Pancreas (tissue), 10 donors: ENCODE data around the gene ACVR1. TPM values are rescaled to one million over a fixed set of nuclear protein-coding genes. Genes with fewer than 3 reads are reported as not detected.
"Not testable (repeated sequence)": the region's sequence is repeated elsewhere in the genome, so short reads cannot be mapped to it uniquely, and the experiment has no call there.

Experiments used
- ATAC-seq, 4 donors: fragments of 200-7000 bp; cut with Tn5 transposase; one replicate each; pipeline versions ENCODE4 v1.8.0 to v1.9.1; 2020; ENCODE audit warnings: mild to moderate bottlenecking in 4 of 4, moderate library complexity in 4 of 4
- DNase-seq, 6 donors: peaks; one replicate each; pipeline ENCODE4 v3.0.0-alpha.2; 2020
- FAIRE-seq: peaks from 2 replicates; lab custom pipeline; 2012; peaks lifted over from hg19 to GRCh38; lab: Jason Lieb, UNC
- H3K27ac ChIP-seq, 4 donors: fragments of 200-600 bp; sonication (generic); 1 replicate in 3 of 4; 2 replicates in 1 of 4; pipeline versions ENCODE4 v1.5.0 to v1.8.0; 2020
- H3K27me3 ChIP-seq, 4 donors: fragments of 200-600 bp; one replicate each; pipeline ENCODE4 v1.8.0; 2021
- H3K36me3 ChIP-seq, 3 donors: fragments of 200-600 bp; sonication (generic) in 1 of 3; one replicate each; pipeline versions ENCODE4 v1.5.0 to v1.8.0; 2020 to 2021
- H3K4me1 ChIP-seq, 3 donors: fragments of 200-600 bp; one replicate each; pipeline ENCODE4 v1.8.0; 2021
- H3K4me3 ChIP-seq, 4 donors: fragments of 200-600 bp; sonication (generic) in 2 of 4; one replicate each; pipeline versions ENCODE4 v1.5.0 to v1.8.0; 2020 to 2021
- H3K9me3 ChIP-seq, 4 donors: fragments of 200-600 bp; one replicate each; pipeline ENCODE4 v1.8.0; 2021
- CTCF ChIP-seq, 4 donors: fragments of 200-600 bp; sonication (generic) in 3 of 4; IDR thresholded peaks; one replicate each; pipeline versions ENCODE4 v1.5.0 to v1.8.0; 2021; ENCODE audit warnings: antibody characterized with exemption in 4 of 4
- WGBS, 2 donors: extraction: QIAGEN DNeasy Blood & Tissue Kit; methylation state at CpG; one replicate each; pipeline ENCODE4 v1.1.7; 2013; 5-methylcytosine and 5-hydroxymethylcytosine counted together
- intact Hi-C, 3 donors: fragments of 100-400 bp; cut with DNase I; formaldehyde crosslinking; loops; one replicate each; pipeline versions ENCODE4 v1.11.1 to v1.14.2; 2022
- polyA plus RNA-seq, 2 donors: library from polyadenylated mRNA; stranded (reverse); fragments of 200-250 nt; gene quantifications; one replicate each; pipeline ENCODE4 v1.2.3, GENCODE V29; 2013
- total RNA-seq, 6 donors: library from RNA; stranded (reverse); fragmentation: NEBNext Ultra II Directional in 4 of 6; extraction: Animal tissue kit (Norgen Biotek cat#: 25700) in 4 of 6; gene quantifications; one replicate each; pipeline versions ENCODE4 v1.2.1 to v1.2.4, GENCODE V29; 2021 to 2023
- donor health status: healthy with polysubstance abuse.
- donor health status: DM: no; HTN: no; CAD: no; lungs with moderate emphysema.
- donor health status: DM: no; HTN: no; CAD: no.
- donor health status: control.
- donor health status: control.
- donor health status: Bipolar disorder and iron deficiency.
- donor health status: DM: yes; HTN: yes; CAD: no.
- donor health status: DM: no; HTN: no; CAD: no.
- donor health status: DM: no; HTN: no; CAD: no.
- donor health status: DM: yes; HTN: yes; CAD: no.

Gene ACVR1
- total and polyA plus RNA-seq, 8 donors: 3.1 to 25.2 (median 11.7) TPM

GRCh38 chr2:157830266-157830665 lies 45.9 kb downstream of the ACVR1 start:
- ATAC-seq: no peak
- no peaks in the 10 kb centered on the region for H3K27me3 ChIP-seq
- 70 to 75% methylated on average over 1 of the region's 1 CpG for WGBS, 2 donors
- H3K36me3 ChIP-seq: no peaks in the 10 kb centered on the region
- intact Hi-C loops: no loop called here
- FAIRE-seq: no peak
- H3K9me3 ChIP-seq: no peaks in the 10 kb centered on the region
- peak overlapping the region in 1 of 4 donors; percentile 67 for H3K27ac ChIP-seq
- no peak for DNase-seq
- no peak for TF ChIP-seq CTCF (IDR thresholded peaks at IDR 0.05)
- H3K4me3 ChIP-seq: no peak overlapping the region
- H3K4me1 ChIP-seq: peaks cover 6 to 15% (median 7%) of the 10 kb centered on the region in 3 donors

GRCh38 chr2:157827377-157827776 lies 48.8 kb downstream of the ACVR1 start:
- FAIRE-seq (no peak), ATAC-seq (no peak), DNase-seq (no peak)
- no peaks in the 10 kb centered on the region for H3K27me3 ChIP-seq
- H3K4me3 ChIP-seq: no peak overlapping the region
- peaks cover 6 to 15% (median 7%) of the 10 kb centered on the region in 3 donors for H3K4me1 ChIP-seq
- intact Hi-C loops: no loop called here
- no peaks in the 10 kb centered on the region for H3K36me3 ChIP-seq
- no peak overlapping the region for H3K27ac ChIP-seq
- no peak for TF ChIP-seq CTCF (IDR thresholded peaks at IDR 0.05)
- H3K9me3 ChIP-seq: no peaks in the 10 kb centered on the region
- 93 to 95% methylated on average over 3 of the region's 3 CpGs for WGBS, 2 donors

- intact Hi-C loops, H3K27ac ChIP-seq: not testable (repeated sequence)
Observed at GRCh38 chr2:157826644-157827043, 49.5 kb downstream of the ACVR1 start.

GRCh38 chr2:157825885-157826284 lies 50.2 kb downstream of the ACVR1 start:
- WGBS, 2 donors: 75 to 79% methylated on average over 6 of the region's 6 CpGs
- H3K4me3 ChIP-seq: no peak overlapping the region
- no peak overlapping the region for H3K27ac ChIP-seq
- intact Hi-C loops: no loop called here
- FAIRE-seq (no peak), DNase-seq (no peak), ATAC-seq (peak in 3 of 4 donors; percentile 39 to 72 (median 54))
- H3K9me3 ChIP-seq: no peaks in the 10 kb centered on the region
- H3K4me1 ChIP-seq: peaks cover 6 to 10% (median 8%) of the 10 kb centered on the region in 3 donors
- no peaks in the 10 kb centered on the region for H3K36me3 ChIP-seq
- TF ChIP-seq CTCF (IDR thresholded peaks at IDR 0.05): no peak
- H3K27me3 ChIP-seq: no peaks in the 10 kb centered on the region

More at GRCh38 chr2:157826644-157827043, 49.5 kb downstream of the ACVR1 start:
- peaks cover 7 to 18% (median 10%) of the 10 kb centered on the region in 3 donors for H3K4me1 ChIP-seq
- FAIRE-seq, DNase-seq, H3K9me3 ChIP-seq, H3K27me3 ChIP-seq, H3K36me3 ChIP-seq, H3K4me3 ChIP-seq, ATAC-seq: not testable (repeated sequence)

GRCh38 chr2:157822993-157823392 lies 53.1 kb downstream of the ACVR1 start:
- FAIRE-seq (no peak), DNase-seq (no peak), ATAC-seq (no peak)
- peaks cover 0 to 5% (median 0%) of the 10 kb centered on the region in 3 donors for H3K36me3 ChIP-seq
- no peaks in the 10 kb centered on the region for H3K9me3 ChIP-seq
- TF ChIP-seq CTCF (IDR thresholded peaks at IDR 0.05): no peak
- WGBS, 2 donors: 94 to 97% methylated on average over 2 of the region's 2 CpGs
- no peak overlapping the region for H3K27ac ChIP-seq
- peaks cover 0 to 4% (median 2%) of the 10 kb centered on the region in 3 donors for H3K4me1 ChIP-seq
- no peak overlapping the region for H3K4me3 ChIP-seq
- no peaks in the 10 kb centered on the region for H3K27me3 ChIP-seq
- intact Hi-C loops: no loop called here
